ENCODE measurements around the gene FOXG1.

Gene FOXG1

DNA sequence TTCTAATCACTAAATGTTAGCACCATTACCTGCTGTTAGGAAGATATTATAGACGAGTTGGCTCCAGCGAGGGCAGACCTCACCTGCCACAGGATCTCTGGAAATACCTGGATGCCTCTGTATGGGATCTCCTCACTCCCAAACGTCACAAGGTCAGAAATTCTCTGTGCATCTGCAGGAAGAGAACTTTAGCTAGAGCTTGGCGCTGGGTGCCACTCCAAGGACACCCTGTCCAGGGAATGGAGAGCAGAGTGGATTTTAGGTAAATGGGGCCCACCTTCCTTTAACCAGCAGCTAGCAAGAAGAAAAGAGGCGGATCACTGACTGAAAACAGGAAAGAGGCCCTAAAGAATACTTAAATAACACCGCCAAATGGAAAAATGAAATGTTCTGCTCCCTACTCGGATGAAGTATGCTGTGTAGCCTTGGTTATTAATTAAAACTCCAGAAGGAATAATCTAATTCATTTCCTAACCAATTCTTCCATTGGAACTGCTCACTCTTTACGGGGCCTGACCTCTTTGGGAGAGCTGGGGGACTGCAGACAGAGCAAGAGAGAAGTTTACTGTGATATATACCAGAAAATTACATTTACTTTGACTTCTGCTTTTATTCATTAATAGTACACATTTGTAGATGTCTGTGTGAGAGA lies 4.2 kb upstream of the FOXG1 start:
- DNase-seq = no peak

DNA sequence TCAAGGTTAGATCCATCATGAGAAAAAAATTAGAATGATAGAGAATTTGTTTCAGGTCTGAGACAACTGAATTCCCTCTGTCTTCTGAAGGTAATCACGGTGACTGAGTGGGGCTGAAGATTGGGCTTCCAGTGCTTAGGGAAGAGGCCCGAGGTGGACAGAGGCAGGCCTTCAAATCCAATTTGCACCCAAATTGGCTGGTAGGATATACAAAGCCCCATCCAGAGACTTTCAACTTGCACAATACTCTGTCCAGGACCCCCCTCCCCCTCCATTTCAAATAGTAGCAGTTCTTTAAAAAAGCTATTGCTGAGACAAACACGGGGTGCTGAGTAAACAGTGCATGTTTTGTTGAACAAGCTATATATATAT lies 3.6 kb upstream of the FOXG1 start:
- no peak for DNase-seq

DNA sequence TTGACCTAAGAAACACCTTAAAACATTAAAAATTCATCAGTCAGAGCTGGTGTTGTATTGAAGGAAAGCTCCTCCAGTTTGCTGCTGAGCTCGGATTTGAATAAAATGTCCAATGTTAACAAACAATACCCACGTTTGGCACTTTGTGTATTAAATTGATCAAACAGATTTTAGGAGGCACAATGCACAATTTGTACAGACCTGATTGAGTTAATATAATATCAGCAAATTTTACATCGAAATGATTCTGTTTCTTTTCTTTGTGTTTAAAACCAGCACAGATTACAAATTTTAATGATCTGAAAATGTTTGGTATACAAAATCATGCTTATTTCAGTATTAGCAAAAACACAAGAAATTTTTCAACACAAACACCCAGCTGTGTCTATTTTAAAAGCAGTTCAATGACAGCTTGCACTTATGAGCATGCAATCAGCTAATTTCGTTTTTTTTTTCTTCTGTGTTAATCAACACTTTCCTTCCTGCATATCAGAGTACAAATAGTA lies 2.8 kb upstream of the FOXG1 start:
- DNase-seq = no peak

DNA sequence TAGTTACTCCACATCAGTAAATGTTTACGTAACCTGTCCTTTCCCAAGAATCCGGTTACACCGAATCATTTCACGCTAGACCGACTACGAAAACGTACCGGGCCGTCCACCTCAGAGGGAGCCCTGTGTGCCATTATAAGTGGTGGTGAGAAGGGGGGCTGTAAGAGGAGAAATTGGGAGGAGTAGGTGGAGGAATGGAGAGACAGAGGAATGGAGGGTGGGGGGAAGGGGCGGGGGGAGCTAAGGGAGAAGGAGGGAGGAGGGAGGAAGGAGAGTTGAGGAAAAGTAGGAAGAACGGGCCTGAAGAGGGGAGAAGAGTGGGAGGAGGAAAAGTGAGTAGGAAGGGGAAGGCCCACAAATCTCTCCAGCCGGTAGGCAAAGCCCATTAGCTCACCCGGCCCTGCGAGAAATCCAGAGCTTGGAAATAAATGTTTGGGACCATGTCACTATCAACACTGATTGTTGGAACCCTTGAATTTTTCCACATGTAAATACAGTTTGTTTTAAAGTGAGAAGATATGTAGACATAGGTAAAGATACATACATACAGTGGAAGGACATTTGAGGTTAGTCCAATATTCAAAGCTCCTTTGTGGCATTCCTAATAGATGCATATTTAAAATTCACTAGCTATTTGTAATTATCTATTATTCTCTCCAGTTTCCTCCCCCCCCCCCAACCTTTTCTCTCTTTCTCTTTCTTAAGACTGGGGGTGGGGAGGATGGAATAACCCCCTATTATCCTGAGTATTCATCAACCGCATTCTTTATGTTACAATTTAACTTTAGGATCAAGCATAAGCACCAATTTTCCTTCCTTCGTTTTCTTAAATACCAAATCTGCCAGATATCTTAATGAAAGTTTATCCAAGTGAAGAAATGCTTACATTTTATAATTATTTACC lies 2.1 kb upstream of the FOXG1 start:
- DNase-seq = no peak

DNA sequence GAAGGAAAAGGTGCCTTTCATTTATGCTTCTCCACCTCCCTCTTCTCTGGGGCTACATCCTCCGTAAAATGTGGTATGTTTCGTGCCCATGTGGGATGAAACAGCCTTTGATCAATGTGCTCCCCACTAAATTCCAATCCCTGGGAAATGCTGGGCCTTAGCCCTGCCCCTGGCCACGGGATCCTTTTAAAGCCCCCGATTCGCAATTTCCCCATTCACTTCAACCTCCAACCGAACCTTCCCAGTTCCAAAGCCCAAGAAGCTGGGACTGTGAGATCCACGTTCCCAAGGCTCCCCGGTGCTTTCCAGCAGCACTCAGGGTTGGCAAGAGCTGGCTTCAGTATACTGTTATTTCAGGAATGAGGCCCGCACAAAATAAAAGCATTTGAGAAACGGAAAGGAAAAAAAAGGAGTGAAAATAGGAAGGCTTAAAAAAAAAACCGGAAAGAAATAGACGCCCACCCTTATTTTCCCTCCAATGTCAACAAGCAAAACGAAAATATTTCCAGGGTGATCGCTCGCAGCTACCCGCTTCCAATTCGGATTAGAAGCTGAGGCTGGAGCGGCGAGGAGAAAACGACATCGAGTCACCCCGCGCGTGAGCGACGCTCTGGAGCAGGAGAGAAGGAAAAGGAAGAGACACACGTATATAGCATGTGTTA lies 1.3 kb upstream of the FOXG1 start:
- no peak for DNase-seq

DNA sequence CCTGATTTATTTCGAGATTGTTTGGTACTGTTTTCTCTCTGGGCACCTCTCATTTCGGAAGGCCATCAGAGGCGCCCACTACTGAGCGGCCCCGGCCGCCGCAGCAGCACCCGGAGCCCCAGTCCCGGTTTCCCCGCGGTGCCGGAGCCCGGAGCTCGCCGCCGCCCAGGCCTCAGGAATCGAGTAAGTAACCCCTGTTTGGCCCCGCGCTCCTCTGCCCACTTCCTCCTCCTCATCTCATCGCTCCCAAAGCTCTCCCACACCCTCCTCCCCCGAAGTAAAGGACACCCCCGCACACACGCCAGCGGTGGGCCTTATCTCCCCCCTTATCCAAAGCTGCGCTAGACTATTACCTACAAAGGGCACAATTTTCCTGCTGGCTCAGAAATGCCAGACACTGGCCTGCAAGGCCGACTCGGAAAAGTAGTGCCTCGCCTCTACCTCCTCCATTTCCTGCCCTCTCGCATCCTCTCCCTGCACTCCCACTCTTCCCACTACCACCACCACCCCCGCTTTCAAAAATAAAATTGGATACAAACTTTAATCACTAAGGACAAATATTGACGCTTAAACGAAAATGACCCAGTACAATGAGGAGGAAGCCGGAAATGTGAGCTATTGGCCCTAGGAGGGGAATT lies 637 bp upstream of the FOXG1 start:
- peak; percentile 9 for DNase-seq

DNA sequence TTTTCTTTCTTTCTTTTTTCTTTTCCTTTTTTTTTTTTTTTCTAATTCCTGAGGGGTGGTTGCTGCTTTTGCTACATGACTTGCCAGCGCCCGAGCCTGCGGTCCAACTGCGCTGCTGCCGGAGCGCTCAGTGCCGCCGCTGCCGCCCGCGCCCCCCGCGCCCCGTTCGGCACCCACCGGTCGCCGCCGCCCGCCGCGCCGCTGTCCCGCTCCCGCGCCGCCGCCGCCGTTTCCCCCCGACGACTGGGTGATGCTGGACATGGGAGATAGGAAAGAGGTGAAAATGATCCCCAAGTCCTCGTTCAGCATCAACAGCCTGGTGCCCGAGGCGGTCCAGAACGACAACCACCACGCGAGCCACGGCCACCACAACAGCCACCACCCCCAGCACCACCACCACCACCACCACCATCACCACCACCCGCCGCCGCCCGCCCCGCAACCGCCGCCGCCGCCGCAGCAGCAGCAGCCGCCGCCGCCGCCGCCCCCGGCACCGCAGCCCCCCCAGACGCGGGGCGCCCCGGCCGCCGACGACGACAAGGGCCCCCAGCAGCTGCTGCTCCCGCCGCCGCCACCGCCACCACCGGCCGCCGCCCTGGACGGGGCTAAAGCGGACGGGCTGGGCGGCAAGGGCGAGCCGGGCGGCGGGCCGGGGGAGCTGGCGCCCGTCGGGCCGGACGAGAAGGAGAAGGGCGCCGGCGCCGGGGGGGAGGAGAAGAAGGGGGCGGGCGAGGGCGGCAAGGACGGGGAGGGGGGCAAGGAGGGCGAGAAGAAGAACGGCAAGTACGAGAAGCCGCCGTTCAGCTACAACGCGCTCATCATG lies 654 bp downstream of the FOXG1 start:
- DNase-seq = no peak

DNA sequence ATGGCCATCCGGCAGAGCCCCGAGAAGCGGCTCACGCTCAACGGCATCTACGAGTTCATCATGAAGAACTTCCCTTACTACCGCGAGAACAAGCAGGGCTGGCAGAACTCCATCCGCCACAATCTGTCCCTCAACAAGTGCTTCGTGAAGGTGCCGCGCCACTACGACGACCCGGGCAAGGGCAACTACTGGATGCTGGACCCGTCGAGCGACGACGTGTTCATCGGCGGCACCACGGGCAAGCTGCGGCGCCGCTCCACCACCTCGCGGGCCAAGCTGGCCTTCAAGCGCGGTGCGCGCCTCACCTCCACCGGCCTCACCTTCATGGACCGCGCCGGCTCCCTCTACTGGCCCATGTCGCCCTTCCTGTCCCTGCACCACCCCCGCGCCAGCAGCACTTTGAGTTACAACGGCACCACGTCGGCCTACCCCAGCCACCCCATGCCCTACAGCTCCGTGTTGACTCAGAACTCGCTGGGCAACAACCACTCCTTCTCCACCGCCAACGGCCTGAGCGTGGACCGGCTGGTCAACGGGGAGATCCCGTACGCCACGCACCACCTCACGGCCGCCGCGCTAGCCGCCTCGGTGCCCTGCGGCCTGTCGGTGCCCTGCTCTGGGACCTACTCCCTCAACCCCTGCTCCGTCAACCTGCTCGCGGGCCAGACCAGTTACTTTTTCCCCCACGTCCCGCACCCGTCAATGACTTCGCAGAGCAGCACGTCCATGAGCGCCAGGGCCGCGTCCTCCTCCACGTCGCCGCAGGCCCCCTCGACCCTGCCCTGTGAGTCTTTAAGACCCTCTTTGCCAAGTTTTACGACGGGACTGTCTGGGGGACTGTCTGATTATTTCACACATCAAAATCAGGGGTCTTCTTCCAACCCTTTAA lies 1.5 kb downstream of the FOXG1 start:
- DNase-seq = no peak

DNA sequence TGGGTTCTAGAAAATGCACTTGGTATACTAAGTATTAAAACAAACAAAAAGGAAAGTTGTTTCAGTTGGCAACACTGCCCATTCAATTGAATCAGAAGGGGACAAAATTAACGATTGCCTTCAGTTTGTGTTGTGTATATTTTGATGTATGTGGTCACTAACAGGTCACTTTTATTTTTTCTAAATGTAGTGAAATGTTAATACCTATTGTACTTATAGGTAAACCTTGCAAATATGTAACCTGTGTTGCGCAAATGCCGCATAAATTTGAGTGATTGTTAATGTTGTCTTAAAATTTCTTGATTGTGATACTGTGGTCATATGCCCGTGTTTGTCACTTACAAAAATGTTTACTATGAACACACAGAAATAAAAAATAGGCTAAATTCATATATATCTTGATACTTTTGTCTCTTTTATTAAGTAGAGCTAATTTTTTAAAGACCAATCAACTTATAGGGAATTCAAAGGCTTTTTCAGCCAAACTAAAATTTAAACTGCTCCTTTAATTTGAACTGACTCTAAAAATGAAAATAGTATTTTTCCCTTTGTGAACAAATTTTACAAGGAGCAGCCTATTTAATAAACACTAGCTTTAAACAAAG lies 2.8 kb downstream of the FOXG1 start:
- no peak for DNase-seq

DNA sequence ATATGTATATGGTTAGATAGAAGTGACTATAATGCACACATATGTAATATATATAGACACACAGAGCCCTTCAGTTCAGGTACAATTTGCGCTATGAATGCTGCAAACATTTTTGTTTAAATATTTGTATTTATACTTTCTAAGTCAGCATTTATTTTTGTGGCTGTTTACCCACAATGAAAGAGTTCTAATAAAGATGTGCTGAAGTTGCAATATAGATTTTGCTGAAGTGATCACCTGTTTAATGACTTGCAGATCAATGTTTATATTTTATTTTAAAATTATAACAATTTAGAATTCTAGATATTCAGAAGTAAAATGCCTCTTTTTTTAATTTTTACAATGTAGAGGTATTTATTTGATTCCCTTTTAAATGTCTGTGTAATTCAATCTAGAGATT lies 3.5 kb downstream of the FOXG1 start:
- no peak for DNase-seq

DNA sequence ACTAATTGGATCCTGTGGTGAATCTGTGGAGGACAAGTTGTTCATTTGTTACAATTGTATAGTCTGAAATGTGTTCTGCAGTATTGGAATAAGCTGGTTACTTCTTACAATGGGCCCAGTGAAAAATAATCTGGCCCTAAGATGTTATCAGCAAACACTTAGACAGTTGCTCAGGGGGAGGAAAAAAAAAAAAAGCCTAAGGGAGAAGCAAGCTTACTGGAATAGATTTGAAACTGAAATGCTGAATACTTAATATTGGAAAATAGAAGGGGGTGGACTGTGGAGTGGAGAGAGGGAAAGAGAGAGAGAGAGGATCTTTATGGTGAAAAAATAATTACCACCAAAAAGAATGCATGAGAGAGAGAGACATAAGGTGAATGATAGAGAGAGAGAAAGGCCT lies 4.0 kb downstream of the FOXG1 start:
- no peak for DNase-seq

DNA sequence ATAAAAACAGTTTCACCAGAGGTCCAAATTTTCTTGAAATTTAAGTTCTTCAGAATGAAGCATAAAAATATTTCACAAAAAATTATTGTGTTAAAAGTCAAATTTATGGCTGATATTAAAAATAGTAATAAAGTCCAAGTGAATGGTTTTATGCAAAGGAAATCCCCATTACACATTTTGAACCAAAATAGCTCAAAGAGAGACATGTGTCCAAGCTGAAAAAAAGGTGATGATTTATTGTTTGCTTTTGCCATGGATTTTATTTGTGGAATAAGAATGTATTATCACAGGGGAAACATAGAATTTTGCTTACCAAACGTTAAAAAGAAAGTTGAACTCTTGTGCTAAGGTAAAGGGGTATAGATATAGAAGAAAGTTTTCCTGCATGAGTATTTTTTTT lies 4.6 kb downstream of the FOXG1 start:
- no peak for DNase-seq

DNA sequence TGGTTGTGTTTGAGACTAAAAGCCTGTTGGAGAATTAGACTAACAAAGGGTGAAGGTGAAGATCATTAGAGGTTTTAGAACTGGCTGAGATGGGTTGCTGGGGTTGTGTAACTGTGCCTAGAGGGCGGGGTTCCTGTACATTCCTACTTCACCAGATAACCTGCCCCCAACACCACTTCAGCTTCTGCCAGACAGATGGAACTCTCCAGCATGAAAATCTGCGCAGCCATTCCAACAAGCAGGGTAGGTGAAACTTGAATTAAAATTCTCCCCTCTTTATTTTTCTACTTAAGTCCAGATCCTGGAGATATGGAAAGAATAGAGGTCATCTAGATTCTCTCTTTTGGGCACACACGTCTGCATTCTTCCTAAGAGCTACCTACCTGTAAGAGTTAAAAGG lies 6.0 kb downstream of the FOXG1 start:
- DNase-seq = no peak

DNA sequence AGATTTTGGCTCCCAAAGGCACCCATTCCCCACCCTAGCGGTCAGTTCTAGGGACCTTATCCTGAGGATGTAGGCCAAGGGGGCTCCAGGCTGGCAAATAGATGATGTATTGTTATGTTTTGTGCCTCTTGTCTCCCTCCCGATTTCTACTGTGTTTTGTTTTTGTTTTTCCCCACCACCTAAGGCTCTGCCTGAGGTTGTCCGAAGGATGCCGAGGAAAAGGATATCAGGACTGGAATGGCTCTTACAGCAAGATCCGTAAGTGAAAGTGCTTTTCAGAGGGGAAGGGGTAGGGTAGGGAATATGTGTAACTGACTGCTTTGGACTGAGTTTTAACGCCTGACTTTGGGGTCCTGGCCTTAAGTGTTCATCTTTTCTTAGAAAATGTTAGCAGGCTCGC lies 6.6 kb downstream of the FOXG1 start:
- DNase-seq = no peak

DNA sequence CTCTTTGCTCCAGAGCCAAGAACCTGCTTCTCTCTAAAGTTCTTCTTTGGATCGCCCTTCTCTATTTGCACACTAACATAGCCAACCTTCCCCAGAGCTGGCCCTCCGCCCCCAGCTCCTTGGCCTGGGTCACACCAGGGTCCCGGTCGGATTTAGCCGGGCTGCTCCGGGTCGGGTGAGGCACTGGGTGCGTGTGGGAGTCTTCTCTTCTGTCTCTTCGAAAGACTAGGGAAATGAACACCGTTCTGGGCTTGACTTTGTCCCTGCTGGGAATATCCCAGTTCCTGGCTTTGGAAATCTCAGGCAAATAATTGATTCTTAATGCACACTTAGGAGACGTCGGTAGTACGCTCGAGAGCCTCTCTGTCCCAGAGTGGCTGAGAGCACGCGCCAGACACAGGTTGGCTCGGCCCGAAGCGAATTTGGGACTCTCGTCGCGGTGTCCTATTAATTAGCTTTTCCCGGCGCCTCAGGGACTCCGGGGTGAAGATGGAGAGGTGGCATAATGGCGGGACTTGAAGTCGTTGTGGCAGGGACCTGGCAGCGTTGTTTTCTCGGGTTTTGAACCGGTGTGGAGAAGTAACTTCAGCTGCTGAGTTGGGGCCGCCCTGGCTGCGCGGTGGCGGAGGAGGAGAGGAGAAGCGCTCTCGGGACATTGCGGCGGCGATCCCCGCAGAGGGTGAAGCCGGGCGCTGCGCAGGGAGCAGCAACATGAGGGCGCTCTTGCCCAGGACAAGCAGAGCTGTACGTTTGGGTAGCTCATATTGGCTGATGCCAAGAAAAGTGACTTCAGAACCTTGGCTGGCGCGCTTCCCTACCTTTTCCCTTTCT lies 7.5 kb downstream of the FOXG1 start:
- peak; percentile 17 for DNase-seq

DNA sequence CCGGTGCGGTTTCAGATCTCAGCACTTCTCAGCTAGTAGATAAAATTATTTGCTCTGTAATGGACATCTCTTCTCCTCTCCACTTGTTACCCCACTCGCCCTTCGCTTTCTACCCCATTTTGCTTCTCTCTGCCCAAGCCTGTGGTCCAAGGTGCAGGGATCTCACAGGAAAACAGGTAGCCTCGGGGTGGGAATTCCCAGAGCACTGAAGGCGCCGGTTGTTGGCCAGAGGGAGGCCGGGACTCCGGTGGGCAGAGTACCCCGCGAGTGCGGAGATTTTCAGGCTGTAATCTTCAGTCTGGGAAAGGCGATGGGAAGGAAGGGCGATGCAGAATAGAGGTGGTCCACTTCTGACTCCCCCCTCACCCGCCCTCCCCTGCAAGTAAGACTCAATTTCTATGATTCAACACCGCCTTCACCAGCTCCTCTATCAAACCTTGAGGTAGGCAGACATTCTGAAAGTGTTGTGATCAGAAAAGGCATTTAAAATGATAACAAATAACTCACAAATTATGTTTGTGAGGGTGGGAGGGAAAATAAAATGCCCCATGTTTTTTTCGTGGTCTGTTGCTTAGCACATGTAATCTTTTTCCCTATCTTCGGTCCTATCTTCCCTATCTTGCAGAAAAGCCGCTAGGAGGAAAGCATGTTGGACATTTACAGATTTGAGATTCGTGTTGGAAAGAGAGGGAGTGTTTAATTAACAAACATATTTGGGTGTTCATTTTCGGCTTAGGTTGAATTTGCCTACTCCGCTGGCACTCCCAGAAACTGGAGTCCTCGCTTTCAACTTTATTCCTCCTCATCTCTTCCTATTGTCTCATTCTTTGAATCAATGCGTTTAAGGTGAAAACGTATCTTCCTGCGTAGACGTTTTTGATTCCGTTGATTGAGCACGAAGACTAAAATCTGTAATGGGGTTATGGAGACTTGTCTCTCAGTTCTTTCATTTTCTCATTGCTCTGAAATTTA lies 8.5 kb downstream of the FOXG1 start:
- no peak for DNase-seq

DNA sequence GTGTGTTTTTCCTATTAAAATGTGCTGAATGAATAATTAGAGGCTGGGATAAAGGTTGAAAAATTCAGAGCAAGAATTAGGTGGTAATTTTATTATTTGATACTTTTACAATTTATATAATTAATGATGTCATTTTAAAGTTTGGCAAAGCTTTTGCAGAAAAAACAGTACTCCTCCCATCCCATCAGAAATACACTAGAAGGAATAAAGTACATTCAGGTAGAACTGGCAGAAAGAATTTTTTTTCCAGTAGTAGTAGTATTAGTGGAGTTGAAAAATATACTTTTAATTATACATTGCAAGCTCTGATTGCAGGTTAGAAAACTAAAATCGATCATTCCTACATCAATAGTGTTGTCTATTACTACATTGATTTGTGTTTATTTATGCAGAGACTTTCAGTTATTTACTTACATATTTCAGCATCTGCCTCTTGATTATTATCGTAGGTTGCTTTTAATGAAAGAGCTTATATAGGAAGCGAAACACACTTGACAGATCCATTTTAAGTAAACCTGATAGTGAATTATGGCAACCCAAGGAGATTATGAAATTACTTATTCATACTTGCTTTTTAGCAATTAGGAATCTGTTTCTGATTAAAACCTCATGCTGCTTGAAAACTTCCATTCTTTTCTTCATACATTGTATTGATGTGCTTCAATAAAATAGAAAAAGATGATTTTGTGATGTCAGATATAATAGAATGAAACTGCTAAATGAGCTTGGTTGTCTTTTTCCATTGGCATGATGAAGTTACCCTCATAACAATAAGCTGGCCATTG lies 10.1 kb downstream of the FOXG1 start:
- no peak for DNase-seq
